Measurements from ENCODE around the gene CHN2. TPM values are rescaled to one million over a fixed set of nuclear protein-coding genes. Genes with fewer than 3 reads are reported as not detected.

The CHN2 gene
- total RNA-seq, 1 donor from 2014 or later, result 5.7 TPM

DNA sequence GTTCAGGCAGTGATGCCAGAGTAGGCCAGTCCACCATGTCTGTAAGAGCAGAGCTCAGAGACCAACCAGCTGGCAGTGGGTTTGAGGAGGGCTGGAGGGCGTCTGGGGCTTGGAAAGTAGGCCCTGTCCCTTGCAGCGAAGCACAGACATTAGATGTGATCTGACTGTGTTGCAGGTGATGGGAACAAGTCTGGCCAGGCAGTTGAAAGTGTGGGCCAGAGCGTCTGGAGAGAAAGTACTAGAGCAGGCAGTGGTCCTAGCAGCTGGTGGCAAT is 53.3 kb downstream of the CHN2 start:
- TF ChIP-seq, protein P1, sequence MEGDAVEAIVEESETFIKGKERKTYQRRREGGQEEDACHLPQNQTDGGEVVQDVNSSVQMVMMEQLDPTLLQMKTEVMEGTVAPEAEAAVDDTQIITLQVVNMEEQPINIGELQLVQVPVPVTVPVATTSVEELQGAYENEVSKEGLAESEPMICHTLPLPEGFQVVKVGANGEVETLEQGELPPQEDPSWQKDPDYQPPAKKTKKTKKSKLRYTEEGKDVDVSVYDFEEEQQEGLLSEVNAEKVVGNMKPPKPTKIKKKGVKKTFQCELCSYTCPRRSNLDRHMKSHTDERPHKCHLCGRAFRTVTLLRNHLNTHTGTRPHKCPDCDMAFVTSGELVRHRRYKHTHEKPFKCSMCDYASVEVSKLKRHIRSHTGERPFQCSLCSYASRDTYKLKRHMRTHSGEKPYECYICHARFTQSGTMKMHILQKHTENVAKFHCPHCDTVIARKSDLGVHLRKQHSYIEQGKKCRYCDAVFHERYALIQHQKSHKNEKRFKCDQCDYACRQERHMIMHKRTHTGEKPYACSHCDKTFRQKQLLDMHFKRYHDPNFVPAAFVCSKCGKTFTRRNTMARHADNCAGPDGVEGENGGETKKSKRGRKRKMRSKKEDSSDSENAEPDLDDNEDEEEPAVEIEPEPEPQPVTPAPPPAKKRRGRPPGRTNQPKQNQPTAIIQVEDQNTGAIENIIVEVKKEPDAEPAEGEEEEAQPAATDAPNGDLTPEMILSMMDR (IDR thresholded peaks at IDR 0.05; ENCODE audit: insufficient read depth, low read length, poor library complexity, severe bottlenecking), result no peak
- DNase-seq (ENCODE audit: low read depth), result no peak
- H3K27me3 ChIP-seq (ENCODE audit: control insufficient read depth, insufficient read depth, low read length), result no peaks in the 10 kb centered on the region
- no peaks in the 10 kb centered on the region for H3K36me3 ChIP-seq (ENCODE audit: control insufficient read depth, insufficient read depth, low read length)
- no peak overlapping the region for H3K4me3 ChIP-seq (ENCODE audit: low read depth, low read length)

DNA sequence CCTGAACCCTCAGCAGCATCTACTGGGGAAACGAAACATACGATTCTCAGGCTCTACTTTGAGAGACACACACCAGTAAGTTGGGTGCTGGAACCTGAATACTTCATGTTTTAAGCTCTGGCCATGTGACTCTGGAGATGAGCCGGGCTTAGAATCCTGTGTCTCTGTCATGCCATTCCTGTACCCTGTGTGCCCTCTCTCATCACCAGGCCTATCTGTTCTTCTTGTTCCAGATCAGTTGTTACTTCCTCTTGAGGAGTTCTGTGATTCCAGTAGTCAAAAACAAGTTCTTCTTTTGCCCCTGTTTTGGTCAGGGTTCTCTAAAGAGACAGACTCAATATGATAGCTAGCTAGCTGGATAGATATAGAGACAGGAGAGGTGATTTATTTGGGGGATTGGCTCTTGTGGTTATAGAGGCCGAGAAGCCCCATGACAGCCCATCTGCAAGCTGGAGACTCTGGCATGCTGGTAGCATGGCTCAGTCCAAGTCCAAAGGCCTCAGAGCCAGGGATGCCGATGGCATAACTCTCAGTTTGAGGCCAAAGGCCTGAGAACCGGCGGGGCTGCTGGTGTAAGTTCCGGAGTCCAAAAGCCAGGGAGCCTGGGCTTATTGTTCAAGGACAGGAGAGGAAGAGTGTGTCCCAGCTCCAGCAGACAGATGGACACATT is 54.3 kb downstream of the CHN2 start:
- H3K36me3 ChIP-seq (ENCODE audit: control insufficient read depth, insufficient read depth, low read length), result no peaks in the 10 kb centered on the region
- no peak overlapping the region for H3K4me3 ChIP-seq (ENCODE audit: low read depth, low read length)
- TF ChIP-seq, protein P1 (IDR thresholded peaks at IDR 0.05; ENCODE audit: insufficient read depth, low read length, poor library complexity, severe bottlenecking), result no peak
- H3K27me3 ChIP-seq (ENCODE audit: control insufficient read depth, insufficient read depth, low read length), result no peaks in the 10 kb centered on the region
- DNase-seq (ENCODE audit: low read depth), result no peak

DNA sequence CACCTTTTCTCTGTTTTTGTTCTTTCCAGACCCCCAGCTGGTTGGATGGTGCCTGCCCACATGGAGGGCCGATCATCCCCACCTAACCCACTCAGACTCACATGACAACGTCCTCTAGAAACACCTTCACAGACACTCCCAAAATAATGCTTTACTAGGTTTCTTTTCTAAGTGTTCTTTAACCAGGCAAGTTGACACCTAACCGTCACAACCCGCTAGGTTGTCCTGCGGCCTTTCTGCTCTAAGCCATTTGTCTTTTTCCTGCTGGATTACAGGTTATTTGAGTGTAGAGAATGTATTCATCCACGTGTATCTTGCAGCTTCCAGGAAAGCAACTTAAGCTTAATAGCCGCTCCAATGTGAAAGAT is 54.8 kb downstream of the CHN2 start:
- Histone ChIP-seq H3K27me3 (ENCODE audit: control insufficient read depth, insufficient read depth, low read length) (no peaks in the 10 kb centered on the region), H3K4me3 (ENCODE audit: low read depth, low read length) (no peak overlapping the region), H3K36me3 (ENCODE audit: control insufficient read depth, insufficient read depth, low read length) (no peaks in the 10 kb centered on the region)
- TF ChIP-seq, protein P1 (IDR thresholded peaks at IDR 0.05; ENCODE audit: insufficient read depth, low read length, poor library complexity, severe bottlenecking), result no peak
- no peak for DNase-seq (ENCODE audit: low read depth)

DNA sequence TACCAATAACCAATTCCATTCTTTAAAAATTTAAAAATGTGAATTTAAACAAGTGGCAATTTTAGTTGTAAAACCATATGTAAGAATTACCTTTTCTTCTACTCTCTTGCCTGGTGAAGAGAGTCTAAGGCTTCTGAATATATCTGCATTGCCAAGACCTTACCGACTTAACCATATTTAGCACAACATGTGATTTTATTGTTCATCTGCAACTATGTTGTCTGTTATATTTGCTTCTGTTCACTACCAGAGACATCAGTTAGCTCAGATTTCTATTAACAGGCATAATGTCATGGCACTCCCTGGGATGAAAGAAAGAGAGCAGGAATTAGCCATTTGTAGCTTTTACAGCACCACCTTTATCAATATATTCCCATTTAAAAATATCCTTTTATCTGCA is 55.3 kb downstream of the CHN2 start:
- H3K4me3 ChIP-seq (ENCODE audit: low read depth, low read length), result no peak overlapping the region
- TF ChIP-seq, protein P1 (IDR thresholded peaks at IDR 0.05; ENCODE audit: insufficient read depth, low read length, poor library complexity, severe bottlenecking), result no peak
- no peak for DNase-seq (ENCODE audit: low read depth)

DNA sequence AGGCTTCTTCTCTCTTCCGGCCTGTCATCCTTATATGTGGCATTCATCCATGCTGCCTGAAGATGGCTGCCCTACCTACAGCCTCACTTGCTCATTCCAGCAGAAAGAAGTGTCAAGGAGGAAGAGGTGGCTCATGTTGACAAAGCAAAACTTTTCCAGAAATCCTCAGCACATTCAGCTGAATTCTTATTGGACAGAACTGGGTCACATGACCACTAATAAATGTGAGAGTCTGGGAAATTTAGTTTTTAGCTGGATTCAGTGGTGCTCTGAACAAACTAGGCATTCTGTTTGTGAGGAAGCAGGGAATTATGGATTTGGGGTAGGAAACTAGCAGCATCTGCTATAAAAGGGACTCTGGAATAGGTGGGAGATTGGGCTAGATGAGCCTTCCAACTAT is 58.6 kb downstream of the CHN2 start:
- TF ChIP-seq, protein P1 (IDR thresholded peaks at IDR 0.05; ENCODE audit: insufficient read depth, low read length, poor library complexity, severe bottlenecking), result no peak
- Histone ChIP-seq H3K4me3 (ENCODE audit: low read depth, low read length) (no peak overlapping the region), H3K27me3 (ENCODE audit: control insufficient read depth, insufficient read depth, low read length) (no peaks in the 10 kb centered on the region), H3K36me3 (ENCODE audit: control insufficient read depth, insufficient read depth, low read length) (no peaks in the 10 kb centered on the region)
- no peak for DNase-seq (ENCODE audit: low read depth)

More for the DNA sequence above, 55.3 kb downstream of the CHN2 start:
- Histone ChIP-seq H3K27me3 (ENCODE audit: control insufficient read depth, insufficient read depth, low read length) (no peaks in the 10 kb centered on the region), H3K36me3 (ENCODE audit: control insufficient read depth, insufficient read depth, low read length) (no peaks in the 10 kb centered on the region)

DNA sequence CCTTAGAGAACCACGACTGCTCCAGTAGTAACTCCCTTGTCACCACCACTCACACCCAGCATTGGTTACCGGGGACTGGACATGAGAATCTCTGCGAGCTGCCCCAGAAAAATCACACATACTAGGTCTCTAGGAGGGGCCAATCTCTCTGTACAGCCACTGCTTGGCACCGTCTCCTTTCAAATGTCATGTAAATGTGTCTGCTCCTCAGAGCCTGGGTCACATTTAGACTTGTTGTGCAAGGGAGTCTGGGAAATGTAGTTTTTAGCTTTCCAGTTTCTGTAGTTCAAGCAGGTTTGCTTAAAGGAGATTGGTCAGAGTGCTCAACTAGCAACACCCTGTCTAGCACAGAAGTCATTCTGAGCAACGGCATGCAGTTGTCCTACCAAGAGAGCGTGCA is 60.0 kb downstream of the CHN2 start:
- TF ChIP-seq, protein P1 (IDR thresholded peaks at IDR 0.05; ENCODE audit: insufficient read depth, low read length, poor library complexity, severe bottlenecking), result no peak
- no peaks in the 10 kb centered on the region for H3K27me3 ChIP-seq (ENCODE audit: control insufficient read depth, insufficient read depth, low read length)
- no peak overlapping the region for H3K4me3 ChIP-seq (ENCODE audit: low read depth, low read length)
- no peaks in the 10 kb centered on the region for H3K36me3 ChIP-seq (ENCODE audit: control insufficient read depth, insufficient read depth, low read length)
- DNase-seq (ENCODE audit: low read depth), result no peak

Measured in kidney epithelial cell (primary cell).